ENCODE data around the gene SRP68. TPM values are rescaled to one million over a fixed set of nuclear protein-coding genes. Genes with fewer than 3 reads are reported as not detected.

The SRP68 gene
- total RNA-seq, 1 donor = 28.8 TPM

DNA sequence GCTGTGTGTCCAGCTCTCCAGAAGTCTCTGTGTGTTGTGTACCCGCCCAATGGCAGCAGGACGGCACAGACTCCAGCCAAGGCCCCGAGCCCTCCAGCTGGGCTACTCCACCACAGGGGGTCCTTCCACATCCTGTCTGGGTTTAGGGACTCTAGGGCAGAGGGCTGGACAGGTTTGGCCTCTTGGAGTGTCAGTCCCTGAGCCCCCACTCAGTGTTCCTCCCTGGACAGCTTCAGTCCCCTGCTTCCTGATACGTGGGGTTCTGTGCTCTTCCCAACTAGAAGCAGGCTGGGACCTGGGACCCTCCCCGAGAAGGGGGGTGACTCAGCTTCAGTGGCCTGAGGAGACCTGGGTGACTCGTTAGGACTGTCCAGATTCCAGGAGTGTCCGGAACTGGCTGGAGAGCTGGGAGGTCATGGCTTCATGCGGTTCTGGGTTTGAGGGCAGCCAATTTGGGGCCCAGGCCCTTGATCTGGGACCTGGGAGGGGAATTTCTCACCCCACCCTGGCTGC, 67.5 kb downstream of the SRP68 start:
- no peak for DNase-seq (ENCODE audit: low read depth in 2 of 3, low spot score in 2 of 3)

DNA sequence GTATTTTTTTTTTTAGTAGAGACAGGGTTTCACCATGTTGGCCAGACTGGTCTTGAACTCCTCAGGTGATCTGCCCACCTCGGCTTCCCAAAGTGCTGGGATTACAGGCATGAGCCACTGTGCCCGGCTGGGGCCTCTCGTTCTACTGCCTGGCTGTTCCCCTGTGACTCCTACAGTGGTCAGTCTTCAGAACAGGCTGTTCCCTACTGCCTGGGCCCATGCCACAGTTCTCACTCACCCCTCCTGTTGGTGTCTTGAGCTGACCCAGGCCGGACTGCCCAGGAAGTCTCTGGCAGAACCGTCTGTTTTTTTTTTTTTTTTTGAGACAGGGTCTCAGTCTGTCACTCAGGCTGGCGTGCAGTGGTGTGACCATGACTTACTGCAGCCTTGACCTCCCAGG, 68.4 kb downstream of the SRP68 start:
- no peak for DNase-seq (ENCODE audit: low read depth in 2 of 3, low spot score in 2 of 3)

DNA sequence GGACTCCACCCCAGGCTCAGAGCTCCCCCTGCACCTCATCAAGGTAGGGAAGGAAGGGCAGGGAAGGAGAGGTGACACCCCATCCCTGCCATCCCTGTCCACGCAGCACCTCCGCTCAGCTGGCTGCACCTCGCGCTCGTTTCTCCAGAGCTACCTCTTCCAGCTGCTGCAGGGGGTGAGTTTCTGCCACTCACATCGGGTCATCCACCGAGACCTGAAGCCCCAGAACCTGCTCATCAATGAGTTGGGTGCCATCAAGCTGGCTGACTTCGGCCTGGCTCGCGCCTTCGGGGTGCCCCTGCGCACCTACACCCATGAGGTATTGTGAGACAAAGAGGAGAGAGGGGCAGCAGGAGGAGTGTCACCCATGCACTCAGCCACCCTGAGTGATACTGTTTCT, 70.2 kb downstream of the SRP68 start:
- DNase-seq (ENCODE audit: low read depth in 2 of 3, low spot score in 2 of 3) = no peak

DNA sequence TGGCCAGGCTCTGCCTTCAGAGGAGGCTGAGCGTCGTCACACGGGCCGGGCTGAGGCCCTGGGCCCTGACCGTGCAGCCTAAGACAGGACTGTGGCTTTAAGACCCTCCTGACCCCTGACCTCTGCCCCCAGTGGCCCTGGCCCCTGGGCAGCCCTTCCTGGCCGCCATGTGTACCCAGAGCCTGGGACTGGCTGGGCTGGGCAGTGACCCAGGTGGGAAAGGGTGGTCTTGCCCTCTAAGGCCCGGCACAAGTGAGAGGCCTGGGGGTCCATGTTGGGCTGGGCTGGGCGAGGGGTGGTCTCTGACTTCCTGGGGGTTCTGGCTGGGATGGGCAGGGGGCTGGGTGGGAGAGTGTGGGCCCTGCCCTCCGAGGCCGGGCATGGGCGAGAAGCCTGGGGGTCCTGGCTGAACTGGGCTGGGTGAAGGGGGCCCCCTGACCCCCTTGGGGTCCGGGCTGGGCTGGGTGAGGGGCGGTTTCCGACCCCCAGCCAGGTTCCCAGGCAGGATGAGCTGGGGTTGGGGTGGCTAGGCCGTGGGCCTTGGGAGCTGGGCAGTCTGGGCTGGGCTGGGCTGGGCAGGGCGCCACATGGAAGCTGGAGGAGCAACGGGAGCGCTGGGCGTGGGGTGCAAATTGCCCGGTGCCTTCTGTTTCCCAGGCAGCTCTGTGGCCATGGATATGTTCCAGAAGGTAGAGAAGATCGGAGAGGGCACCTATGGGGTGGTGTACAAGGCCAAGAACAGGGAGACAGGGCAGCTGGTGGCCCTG, 71.4 kb downstream of the SRP68 start, which contains the start of gene CDK3:
CDK3 (plus strand) TSS at position 101 of the 767 bp plus-strand sequence; CDS start at position 672, 571 bp downstream.
- DNase-seq (ENCODE audit: low read depth in 2 of 3, low spot score in 2 of 3) = no peak

DNA sequence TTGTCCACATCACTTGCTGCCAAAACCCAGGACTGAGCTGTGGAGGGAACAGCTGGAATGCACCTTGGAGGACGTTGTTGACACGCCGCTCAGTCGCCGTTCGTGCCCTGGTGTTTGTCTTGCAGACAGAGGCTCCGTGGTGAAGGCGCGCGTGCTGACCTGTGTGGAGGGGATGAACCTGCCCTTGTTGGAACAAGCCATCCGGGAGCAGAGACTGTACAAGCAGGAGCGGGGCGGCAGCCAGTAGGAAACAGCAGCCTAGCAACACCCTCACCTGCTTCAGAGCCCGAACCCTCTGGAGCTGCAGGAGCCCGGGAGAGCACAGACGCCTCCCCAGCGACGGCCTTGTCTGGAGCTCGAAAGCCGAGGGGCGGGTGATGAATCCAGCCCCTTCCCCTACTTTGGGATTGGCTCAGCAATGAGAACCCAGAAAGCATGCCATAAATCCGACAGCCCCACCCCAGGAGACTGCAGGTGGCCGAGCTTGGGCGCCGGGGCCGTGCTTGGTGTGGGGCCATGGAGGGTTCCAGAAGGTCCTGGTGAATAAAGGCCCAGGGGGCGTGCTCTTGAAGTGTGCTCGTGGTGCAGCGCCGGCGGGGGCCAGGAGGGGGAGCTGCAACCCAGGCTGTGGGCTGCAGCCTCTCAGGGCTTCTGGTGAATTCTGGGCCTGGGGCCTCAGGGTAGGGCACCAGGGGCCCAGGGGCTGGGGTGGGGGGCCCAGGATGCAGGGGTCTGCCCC, 72.1 kb downstream of the SRP68 start:
- DNase-seq (ENCODE audit: low read depth in 2 of 3, low spot score in 2 of 3) = peak in 2 of 3 donors; percentile 51 to 68

DNA sequence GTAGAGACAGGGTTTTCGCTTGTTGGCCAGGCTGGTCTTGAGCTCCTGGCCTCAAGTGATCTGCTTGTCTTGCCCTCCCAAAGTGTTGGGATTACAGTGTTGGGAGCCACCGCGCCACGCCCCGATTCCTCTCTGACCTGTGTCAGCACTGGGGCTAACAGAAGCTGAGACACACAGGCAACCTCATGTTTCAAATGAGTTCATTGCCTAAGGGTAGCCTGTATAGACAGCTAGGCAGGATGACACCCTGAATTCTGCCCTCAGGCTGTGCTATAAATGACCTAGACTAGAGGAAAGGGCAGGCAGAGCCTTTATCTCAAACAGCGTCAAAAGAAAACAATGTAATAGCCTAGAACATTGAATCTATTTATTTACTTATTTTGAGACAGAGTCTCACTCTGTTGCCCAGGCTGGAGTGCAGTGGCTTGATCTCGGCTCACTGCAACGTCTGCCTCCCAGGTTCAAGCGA, 74.0 kb downstream of the SRP68 start:
- no peak for DNase-seq (ENCODE audit: low read depth in 2 of 3, low spot score in 2 of 3)

DNA sequence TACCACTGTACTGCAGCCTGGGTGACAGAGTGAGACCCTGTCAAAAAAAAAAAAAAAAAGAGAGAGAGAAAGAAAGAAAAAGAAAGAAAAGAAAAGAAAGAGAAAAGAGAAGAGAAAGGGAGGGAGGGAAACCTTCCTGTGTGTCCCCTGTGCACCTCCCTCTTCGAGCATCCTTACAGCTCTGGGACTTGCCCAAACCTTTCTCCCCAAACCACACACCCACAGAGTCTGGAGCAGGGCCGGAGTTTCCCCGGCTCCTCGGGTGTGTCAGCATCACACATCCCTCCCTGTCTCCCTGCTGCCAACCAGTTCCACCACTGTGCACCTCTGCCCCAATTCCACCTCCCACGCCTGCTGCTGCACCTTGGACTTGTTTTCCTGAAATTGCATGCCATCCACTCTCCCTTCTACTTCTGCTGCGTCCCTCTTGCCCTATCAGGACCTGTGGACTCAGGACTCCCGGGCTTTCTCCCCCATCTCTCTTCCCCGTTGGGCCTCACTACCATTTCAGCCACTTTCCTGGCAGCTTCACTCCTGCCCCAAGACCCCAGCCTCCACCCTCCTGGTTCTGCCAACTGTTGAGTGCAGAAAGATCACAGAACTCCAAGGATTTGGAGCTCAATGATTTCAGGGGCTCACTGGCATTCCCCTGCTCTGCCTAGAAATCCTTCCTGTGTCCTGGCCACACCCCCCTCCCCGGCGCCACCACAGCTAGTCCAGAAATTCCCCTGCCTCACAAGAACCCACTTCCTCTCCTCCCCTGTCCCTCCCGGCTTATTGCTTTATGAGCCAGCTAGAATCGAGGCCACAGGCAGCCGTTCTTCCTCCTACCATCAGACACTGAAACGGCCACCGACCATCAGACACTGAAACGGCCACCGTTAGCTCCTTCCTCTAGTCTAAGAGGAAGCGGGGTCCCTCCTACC, 75.4 kb downstream of the SRP68 start:
- DNase-seq (ENCODE audit: low read depth in 2 of 3, low spot score in 2 of 3) = peak in 2 of 3 donors; percentile 65 to 66

DNA sequence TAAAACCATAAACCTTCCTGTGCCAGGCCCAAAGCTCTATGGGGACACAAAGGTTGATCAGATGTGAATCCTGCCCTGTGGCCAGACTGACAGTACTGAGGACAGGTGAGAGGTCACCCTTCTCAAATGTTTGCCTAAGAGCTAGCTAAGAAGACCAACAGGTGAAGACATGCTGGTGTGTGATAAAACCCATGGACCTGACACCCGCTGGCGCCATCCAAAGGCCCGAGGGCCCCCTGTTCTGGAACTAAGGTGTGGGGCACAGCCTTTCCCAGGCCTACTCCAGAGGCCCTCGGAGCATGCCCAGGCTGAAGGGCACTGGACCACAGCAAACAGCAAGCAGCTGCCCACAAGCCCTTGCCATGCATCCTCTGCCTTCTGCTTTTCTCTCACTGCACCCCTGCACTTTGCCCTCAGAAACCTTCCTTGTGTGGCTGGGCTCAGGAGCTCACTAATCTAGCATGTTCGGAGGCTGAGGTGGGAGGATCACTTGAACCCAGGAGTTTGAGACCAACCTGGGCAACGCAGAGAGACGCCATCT, 76.9 kb downstream of the SRP68 start:
- DNase-seq (ENCODE audit: low read depth in 2 of 3, low spot score in 2 of 3) = no peak

DNA sequence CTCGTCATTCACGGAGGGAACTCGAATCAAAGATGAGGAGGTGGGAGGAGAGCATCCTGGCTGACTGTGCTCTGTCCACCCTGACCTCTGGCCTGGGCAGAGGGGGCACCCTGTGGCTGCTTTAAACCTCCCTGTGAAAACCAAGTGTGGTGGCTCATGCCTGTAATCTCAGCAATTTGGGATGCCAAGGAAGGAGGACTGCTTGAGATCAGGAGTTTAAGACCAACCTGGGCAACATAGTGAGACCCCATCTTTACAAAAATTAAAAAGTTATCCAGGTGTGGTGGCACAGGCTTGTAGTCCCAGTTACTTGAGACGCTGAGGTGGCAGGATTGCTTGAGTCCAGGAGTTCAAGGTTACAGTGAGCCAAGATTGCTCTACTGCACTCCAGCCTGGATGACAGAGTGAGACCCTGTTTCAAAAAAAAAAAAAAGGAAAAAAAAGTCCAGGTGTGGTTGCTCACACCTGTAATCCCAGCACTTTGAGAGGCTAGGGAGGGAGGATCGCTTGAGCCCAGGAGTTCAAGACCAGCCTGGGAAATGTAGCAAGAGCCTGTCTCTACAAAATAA, 77.4 kb downstream of the SRP68 start:
- no peak for DNase-seq (ENCODE audit: low read depth in 2 of 3, low spot score in 2 of 3)

DNA sequence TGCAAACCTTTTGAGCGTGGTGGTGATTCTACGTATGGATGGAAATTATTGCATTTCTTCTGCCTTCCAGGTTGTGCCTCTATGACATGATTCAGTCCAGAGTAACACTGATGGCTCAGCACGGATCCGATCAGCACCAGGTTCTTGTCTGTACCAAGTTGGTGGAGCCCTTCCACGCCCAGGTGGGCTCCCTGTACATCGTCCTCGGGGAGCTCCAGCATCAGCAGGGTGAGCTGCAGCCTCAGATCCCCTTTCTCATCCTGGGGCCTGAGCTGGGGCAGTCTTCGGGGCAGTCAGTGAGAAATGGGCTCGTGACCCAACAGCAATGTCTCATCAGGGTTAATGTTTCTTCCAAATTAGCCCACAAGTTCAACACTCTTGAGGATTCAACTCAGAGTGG, 80.9 kb downstream of the SRP68 start:
- DNase-seq (ENCODE audit: low read depth in 2 of 3, low spot score in 2 of 3) = no peak

Small RNA genes lying within 50 kb of the gene (small RNA-seq; reads per million reads assigned to genes)
- gene MIR6868 = not detected

Other genes with a start within 250 kb of the SRP68 start
- 245 TPM for gene UNC13D, start 228.1 kb downstream of the SRP68 start, total RNA-seq
- gene WBP2, start 217.2 kb downstream of the SRP68 start, total RNA-seq = 29.6 TPM
- gene TRIM47, start 193.9 kb downstream of the SRP68 start, total RNA-seq = 38.8 TPM
- gene TRIM65, start 175.6 kb downstream of the SRP68 start, total RNA-seq = 41.2 TPM
- 48.7 TPM for gene MRPL38, start 167.6 kb downstream of the SRP68 start, total RNA-seq
- 25.9 TPM for gene FBF1, start 131.5 kb downstream of the SRP68 start, total RNA-seq
- 42.5 TPM for gene ACOX1, start 93.4 kb downstream of the SRP68 start, total RNA-seq
- gene TEN1, start 93.3 kb downstream of the SRP68 start, total RNA-seq = 31.8 TPM
- gene CDK3, start 71.7 kb downstream of the SRP68 start, total RNA-seq = 2.4 TPM
- 7.8 TPM for gene EVPL, start 45.2 kb downstream of the SRP68 start, total RNA-seq
- gene GALR2, start 2.3 kb upstream of the SRP68 start, total RNA-seq = 0.27 TPM
- gene ZACN, start 6.7 kb upstream of the SRP68 start, total RNA-seq = not detected
- gene EXOC7, start 31.3 kb upstream of the SRP68 start, total RNA-seq = 111 TPM
- gene FOXJ1, start 68.7 kb upstream of the SRP68 start, total RNA-seq = 4.6 TPM
- 0.27 TPM for gene RNF157, start 168.0 kb upstream of the SRP68 start, total RNA-seq
- gene UBALD2, start 192.8 kb upstream of the SRP68 start, total RNA-seq = 31.0 TPM
- 3.0 TPM for gene QRICH2, start 235.8 kb upstream of the SRP68 start, total RNA-seq